ENCODE data around the gene GOT2. TPM values are rescaled to one million over a fixed set of nuclear protein-coding genes. Genes with fewer than 3 reads are reported as not detected.
"Not testable (repeated sequence)": the region's sequence is repeated elsewhere in the genome, so short reads cannot be mapped to it uniquely, and the experiment has no call there.

GOT2 gene
- total RNA-seq, 4 donors from 2014 or later = 47.5 to 63.6 (median 57.6) TPM

GRCh38 chr16:58670946-58671583, 63.1 kb downstream of the GOT2 start:
- no peak overlapping the region for H3K4me3 ChIP-seq (ENCODE audit: low read depth, poor library complexity, severe bottlenecking)
- DNase-seq (ENCODE audit: low spot score in 2 of 2) = no peak
- intact Hi-C loops (cut with DNase I; ENCODE audit: low total_unique reads) = no loop called here
- no peak for TF ChIP-seq POLR2A (IDR thresholded peaks at IDR 0.05)
- TF ChIP-seq, protein P1, sequence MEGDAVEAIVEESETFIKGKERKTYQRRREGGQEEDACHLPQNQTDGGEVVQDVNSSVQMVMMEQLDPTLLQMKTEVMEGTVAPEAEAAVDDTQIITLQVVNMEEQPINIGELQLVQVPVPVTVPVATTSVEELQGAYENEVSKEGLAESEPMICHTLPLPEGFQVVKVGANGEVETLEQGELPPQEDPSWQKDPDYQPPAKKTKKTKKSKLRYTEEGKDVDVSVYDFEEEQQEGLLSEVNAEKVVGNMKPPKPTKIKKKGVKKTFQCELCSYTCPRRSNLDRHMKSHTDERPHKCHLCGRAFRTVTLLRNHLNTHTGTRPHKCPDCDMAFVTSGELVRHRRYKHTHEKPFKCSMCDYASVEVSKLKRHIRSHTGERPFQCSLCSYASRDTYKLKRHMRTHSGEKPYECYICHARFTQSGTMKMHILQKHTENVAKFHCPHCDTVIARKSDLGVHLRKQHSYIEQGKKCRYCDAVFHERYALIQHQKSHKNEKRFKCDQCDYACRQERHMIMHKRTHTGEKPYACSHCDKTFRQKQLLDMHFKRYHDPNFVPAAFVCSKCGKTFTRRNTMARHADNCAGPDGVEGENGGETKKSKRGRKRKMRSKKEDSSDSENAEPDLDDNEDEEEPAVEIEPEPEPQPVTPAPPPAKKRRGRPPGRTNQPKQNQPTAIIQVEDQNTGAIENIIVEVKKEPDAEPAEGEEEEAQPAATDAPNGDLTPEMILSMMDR (IDR thresholded peaks at IDR 0.05) = no peak
- 96 to 97% methylated on average over 7 to 18 of the region's 18 CpGs for WGBS, 2 donors

- H3K4me3 ChIP-seq (ENCODE audit: low read depth, poor library complexity, severe bottlenecking) = no peak overlapping the region
- no peak for DNase-seq (ENCODE audit: low spot score in 2 of 2)
- no peak for TF ChIP-seq POLR2A (IDR thresholded peaks at IDR 0.05)
- TF ChIP-seq, protein P1 (IDR thresholded peaks at IDR 0.05) = no peak
- intact Hi-C loops (cut with DNase I; ENCODE audit: low total_unique reads) = no loop called here
Measured at GRCh38 chr16:58670177-58670576, 63.9 kb downstream of the GOT2 start.

- no peak for DNase-seq (ENCODE audit: low spot score in 2 of 2)
- intact Hi-C loops (cut with DNase I; ENCODE audit: low total_unique reads) = loop anchor here (10.0 kb wide), 1 partner anchor 160 kb away; the partner anchor contains the start of gene NDRG4
- no peak overlapping the region for H3K4me3 ChIP-seq (ENCODE audit: low read depth, poor library complexity, severe bottlenecking)
- TF ChIP-seq POLR2A (IDR thresholded peaks at IDR 0.05) = no peak
- TF ChIP-seq, protein P1 (IDR thresholded peaks at IDR 0.05) = no peak
- 89 to 90% methylated on average over 8 of the region's 8 CpGs for WGBS, 2 donors
Measured at GRCh38 chr16:58665200-58665599, 68.9 kb downstream of the GOT2 start.

- peak in 1 of 2 donors; percentile 39 for DNase-seq (ENCODE audit: low spot score in 2 of 2)
- no peak for TF ChIP-seq POLR2A (IDR thresholded peaks at IDR 0.05)
- TF ChIP-seq, protein P1 (IDR thresholded peaks at IDR 0.05) = no peak
- intact Hi-C loops (cut with DNase I; ENCODE audit: low total_unique reads) = loop anchor here (10.0 kb wide), 1 partner anchor 157 kb away; the partner anchor contains the start of gene NDRG4
- WGBS, 2 donors = 27 to 30% methylated on average over 12 of the region's 12 CpGs
- H3K4me3 ChIP-seq (ENCODE audit: low read depth, poor library complexity, severe bottlenecking) = no peak overlapping the region
Measured at GRCh38 chr16:58661199-58661830, 72.8 kb downstream of the GOT2 start.

GRCh38 chr16:58659911-58660310, 74.2 kb downstream of the GOT2 start:
- DNase-seq (ENCODE audit: low spot score in 2 of 2); H3K4me3 ChIP-seq (ENCODE audit: low read depth, poor library complexity, severe bottlenecking): not testable (repeated sequence)
- WGBS, 2 donors = 81 to 86% methylated on average over 11 of the region's 11 CpGs
- intact Hi-C loops (cut with DNase I; ENCODE audit: low total_unique reads) = loop anchor here (10.0 kb wide), 1 partner anchor 155 kb away; the partner anchor contains the start of gene NDRG4

GRCh38 chr16:58658796-58659211, 75.3 kb downstream of the GOT2 start:
- no peak for DNase-seq (ENCODE audit: low spot score in 2 of 2)
- TF ChIP-seq, protein P1 (IDR thresholded peaks at IDR 0.05) = no peak
- TF ChIP-seq POLR2A (IDR thresholded peaks at IDR 0.05) = no peak
- WGBS, 2 donors = 69 to 72% methylated on average over 3 of the region's 3 CpGs
- intact Hi-C loops (cut with DNase I; ENCODE audit: low total_unique reads) = no loop called here
- no peak overlapping the region for H3K4me3 ChIP-seq (ENCODE audit: low read depth, poor library complexity, severe bottlenecking)

Measured in lower leg skin (tissue), 4 donors.